Measurements from ENCODE around the gene LRP6. TPM values are rescaled to one million over a fixed set of nuclear protein-coding genes. Genes with fewer than 3 reads are reported as not detected.
A peak's percentile ranks its signal among the peaks of the same experiment; 100 is the strongest.

The LRP6 gene
- total and polyA plus RNA-seq, 2 experiments from 2014 or later, result 18.1 to 25.4 TPM

DNA sequence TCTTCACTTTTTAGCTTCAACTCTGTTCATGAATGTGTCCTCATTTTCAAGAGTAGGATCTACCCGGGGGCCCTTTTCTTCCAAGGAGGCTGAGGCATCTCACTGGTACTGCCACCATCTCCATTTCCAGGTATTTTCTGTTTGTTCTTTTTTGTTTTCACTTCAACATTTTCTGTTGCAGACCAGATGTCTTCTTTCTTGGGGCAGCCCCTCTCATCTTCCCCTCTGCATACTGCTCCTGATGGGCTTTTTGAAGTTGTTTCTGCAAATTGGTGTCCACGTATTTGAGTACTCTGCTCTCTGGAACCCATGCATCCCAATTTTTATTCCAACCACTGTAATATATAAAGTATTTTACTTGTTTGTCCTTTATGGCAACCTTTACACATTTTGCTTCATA, 66.5 kb downstream of the LRP6 start:
- Histone ChIP-seq H3K27me3 (no peaks in the 10 kb centered on the region), H3K27ac (peak overlapping the region; percentile 76), H3K4me3 (no peak overlapping the region), H3K9me3 (ENCODE audit: low read depth) (no peaks in the 10 kb centered on the region), H3K4me1 (ENCODE audit: low read depth) (peaks cover 16% of the 10 kb centered on the region), H3K36me3 (no peaks in the 10 kb centered on the region)
- TF ChIP-seq, protein P1, sequence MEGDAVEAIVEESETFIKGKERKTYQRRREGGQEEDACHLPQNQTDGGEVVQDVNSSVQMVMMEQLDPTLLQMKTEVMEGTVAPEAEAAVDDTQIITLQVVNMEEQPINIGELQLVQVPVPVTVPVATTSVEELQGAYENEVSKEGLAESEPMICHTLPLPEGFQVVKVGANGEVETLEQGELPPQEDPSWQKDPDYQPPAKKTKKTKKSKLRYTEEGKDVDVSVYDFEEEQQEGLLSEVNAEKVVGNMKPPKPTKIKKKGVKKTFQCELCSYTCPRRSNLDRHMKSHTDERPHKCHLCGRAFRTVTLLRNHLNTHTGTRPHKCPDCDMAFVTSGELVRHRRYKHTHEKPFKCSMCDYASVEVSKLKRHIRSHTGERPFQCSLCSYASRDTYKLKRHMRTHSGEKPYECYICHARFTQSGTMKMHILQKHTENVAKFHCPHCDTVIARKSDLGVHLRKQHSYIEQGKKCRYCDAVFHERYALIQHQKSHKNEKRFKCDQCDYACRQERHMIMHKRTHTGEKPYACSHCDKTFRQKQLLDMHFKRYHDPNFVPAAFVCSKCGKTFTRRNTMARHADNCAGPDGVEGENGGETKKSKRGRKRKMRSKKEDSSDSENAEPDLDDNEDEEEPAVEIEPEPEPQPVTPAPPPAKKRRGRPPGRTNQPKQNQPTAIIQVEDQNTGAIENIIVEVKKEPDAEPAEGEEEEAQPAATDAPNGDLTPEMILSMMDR (IDR thresholded peaks at IDR 0.05; ENCODE audit: low read depth, low read length), result no peak
- no peak for DNase-seq (ENCODE audit: low read depth in 1 of 2, low spot score in 1 of 2)

DNA sequence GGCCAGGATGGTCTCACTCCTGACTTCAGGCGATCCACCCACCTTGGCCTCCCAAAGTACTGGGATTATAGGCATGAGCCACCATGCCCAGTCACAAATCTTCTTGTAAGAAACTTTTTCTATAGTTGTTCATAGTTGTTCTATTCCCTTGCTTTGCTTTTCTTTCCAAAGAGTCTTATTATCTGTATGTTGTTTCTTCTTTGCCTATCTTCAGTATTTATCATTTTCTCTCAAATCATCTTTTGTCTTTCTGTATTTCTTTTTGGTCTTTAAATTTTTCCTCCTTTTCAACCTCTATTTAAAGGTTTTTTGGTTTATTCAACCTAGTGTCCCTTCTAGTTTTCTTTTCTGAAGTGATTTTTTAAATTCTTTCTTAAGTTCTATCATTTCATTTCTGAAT, 68.7 kb downstream of the LRP6 start:
- Histone ChIP-seq H3K27ac (no peak overlapping the region), H3K4me1 (ENCODE audit: low read depth) (peaks cover 16% of the 10 kb centered on the region), H3K27me3 (no peaks in the 10 kb centered on the region), H3K36me3 (no peaks in the 10 kb centered on the region), H3K9me3 (ENCODE audit: low read depth) (no peaks in the 10 kb centered on the region), H3K4me3 (no peak overlapping the region)
- TF ChIP-seq, protein P1 (IDR thresholded peaks at IDR 0.05; ENCODE audit: low read depth, low read length), result no peak
- no peak for DNase-seq (ENCODE audit: low read depth in 1 of 2, low spot score in 1 of 2)

DNA sequence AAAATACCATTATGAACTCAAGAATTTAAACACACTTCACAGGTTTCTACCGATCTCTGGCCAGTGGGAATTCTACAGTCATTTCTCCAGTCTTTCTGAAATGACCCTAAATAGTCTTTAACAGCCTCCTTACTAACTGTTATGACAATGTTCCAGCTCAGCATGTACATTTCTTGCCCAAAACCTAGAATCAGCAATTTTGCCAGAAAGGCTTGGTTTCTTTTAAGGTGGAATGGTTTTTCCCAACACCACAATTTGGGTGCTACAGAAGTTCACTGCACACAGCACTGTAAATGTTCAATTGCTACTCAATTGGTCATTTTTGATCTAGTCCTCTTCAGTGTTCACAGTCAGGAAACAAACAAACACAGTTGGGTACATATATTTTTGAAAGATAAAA, 69.7 kb downstream of the LRP6 start:
- Histone ChIP-seq H3K27me3 (no peaks in the 10 kb centered on the region), H3K27ac (no peak overlapping the region), H3K9me3 (ENCODE audit: low read depth) (no peaks in the 10 kb centered on the region), H3K4me1 (ENCODE audit: low read depth) (peaks cover 16% of the 10 kb centered on the region), H3K36me3 (no peaks in the 10 kb centered on the region), H3K4me3 (no peak overlapping the region)
- DNase-seq (ENCODE audit: low read depth in 1 of 2, low spot score in 1 of 2), result no peak
- TF ChIP-seq, protein P1 (IDR thresholded peaks at IDR 0.05; ENCODE audit: low read depth, low read length), result no peak

DNA sequence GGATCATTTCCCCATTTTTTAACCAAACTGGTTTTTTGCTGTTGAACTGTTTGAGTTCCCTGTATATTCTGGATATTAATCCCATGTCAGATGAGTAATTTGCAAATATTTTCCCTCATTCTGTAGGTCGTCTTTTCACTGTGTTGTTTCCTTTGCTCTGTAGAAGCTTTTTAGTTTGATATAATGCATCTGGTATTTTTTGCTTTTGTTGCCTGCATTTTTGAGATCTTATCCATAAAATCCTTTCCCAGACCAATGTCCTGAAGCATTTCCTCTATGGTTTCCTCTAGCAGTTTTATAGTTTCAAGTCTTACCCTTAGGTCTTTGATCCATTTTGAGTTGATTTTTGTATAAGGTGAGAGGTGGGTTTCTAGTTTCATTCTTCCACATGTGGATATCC, 71.3 kb downstream of the LRP6 start:
- TF ChIP-seq, protein P1 (IDR thresholded peaks at IDR 0.05; ENCODE audit: low read depth, low read length), result no peak
- peaks cover 9% of the 10 kb centered on the region for H3K4me1 ChIP-seq (ENCODE audit: low read depth)
- H3K4me3 ChIP-seq, result no peak overlapping the region
- no peak for DNase-seq (ENCODE audit: low read depth in 1 of 2, low spot score in 1 of 2)
- no peaks in the 10 kb centered on the region for H3K36me3 ChIP-seq
- H3K9me3 ChIP-seq (ENCODE audit: low read depth), result no peaks in the 10 kb centered on the region
- H3K27me3 ChIP-seq, result no peaks in the 10 kb centered on the region
- H3K27ac ChIP-seq, result no peak overlapping the region

DNA sequence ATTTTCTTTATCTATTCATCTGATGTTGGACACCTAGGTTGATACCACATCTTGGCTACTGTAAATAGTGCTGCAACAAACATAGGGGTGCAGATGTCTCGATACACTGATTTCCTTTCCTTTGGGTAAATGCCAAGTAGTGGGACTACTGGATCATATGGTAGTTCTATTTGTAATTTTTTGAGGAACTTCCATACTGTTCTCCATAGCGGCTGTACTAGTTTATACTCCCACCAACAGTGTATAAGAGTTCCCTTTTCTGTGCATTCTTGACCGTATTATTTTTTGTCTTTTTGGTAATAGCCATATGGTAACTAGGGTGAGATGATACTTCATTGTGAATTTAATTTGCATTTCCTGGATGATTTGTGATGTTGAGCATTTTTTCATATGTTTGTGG, 71.8 kb downstream of the LRP6 start:
- Histone ChIP-seq H3K4me3 (no peak overlapping the region), H3K27me3 (no peaks in the 10 kb centered on the region), H3K36me3 (no peaks in the 10 kb centered on the region), H3K4me1 (ENCODE audit: low read depth) (peaks cover 8% of the 10 kb centered on the region), H3K9me3 (ENCODE audit: low read depth) (no peaks in the 10 kb centered on the region), H3K27ac (no peak overlapping the region)
- no peak for DNase-seq (ENCODE audit: low read depth in 1 of 2, low spot score in 1 of 2)
- TF ChIP-seq, protein P1 (IDR thresholded peaks at IDR 0.05; ENCODE audit: low read depth, low read length), result no peak

DNA sequence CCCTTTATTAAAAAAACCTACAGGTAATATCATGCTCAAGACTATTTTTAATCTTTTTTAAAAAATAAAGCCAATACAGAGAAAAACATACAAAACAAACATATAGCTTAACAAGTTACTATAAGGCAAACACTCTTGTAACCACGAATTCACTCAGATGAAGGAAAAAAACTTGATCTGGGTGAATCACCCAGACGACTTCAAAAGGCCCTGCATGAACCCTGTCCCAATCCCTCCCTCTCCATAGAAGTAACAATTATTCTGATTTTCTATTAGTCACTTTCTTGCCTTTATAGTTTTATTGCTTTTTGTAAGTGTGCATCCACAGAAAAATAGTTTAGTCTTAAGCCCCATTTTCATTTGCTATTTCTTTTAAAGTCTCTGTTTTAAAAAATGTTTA, 72.6 kb downstream of the LRP6 start:
- no peak overlapping the region for H3K27ac ChIP-seq
- no peak overlapping the region for H3K4me3 ChIP-seq
- H3K9me3 ChIP-seq (ENCODE audit: low read depth), result no peaks in the 10 kb centered on the region
- no peaks in the 10 kb centered on the region for H3K36me3 ChIP-seq
- TF ChIP-seq, protein P1 (IDR thresholded peaks at IDR 0.05; ENCODE audit: low read depth, low read length), result no peak
- H3K27me3 ChIP-seq, result no peaks in the 10 kb centered on the region
- peak in 1 of 2 donors; percentile 39 for DNase-seq (ENCODE audit: low read depth in 1 of 2, low spot score in 1 of 2)
- peaks cover 8% of the 10 kb centered on the region for H3K4me1 ChIP-seq (ENCODE audit: low read depth)

Measured in cardiac muscle cell (in vitro differentiated cells and primary cell).